GM21786 (cell line): Measurements from ENCODE around the gene ATG4C.

ENCODE experiments used
- ATAC-seq: cut with Tn5 transposase; IDR thresholded peaks from one replicate; pipeline ENCODE4 v1.9.1; 2021; ENCODE audit not compliant: unreplicated experiment

The ATG4C gene

DNA sequence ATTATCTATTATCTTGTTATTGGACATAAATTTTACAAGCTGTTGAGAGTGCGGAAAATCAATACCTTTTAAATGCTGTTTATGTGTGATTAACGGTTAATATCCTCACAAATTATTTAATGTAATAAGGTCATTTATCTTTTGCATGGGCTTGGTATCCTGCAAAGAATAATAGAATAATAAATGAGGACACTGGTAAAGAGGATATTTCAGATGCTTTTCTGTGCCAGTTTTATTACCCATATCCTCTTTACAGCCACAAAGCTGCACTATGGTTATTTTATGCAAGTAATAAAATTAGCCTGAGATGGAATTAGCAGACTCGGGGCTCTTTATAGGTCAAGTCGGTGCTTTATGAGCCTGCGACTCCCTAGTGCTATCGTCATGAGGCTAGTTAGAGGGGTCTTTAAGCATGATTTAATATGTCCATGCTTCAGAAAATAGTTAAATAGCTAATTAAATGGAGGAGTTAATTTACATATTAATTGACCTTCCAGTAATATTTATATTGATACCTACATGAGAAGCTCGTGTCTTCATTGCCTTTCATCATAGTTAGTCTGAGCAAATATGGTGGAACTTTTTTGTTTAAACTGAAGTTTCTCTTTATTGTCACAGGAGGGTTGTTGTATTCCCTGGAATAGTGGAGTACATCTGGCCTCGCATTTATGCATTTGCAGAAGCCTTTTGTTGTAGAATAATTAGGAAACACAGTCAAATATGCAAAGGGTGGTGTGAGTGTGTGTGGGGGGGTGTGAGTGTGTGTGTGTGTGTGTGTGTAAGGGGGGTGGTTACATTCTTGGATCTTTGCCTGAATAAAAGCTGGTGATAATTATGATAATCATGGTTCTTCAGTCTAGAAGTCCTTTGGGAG, 120.3 kb downstream of the ATG4C start:
- no peak for ATAC-seq

GRCh38 chr1:62904856-62905225, 120.9 kb downstream of the ATG4C start:
- no peak for ATAC-seq

GRCh38 chr1:62905309-62905708, 121.4 kb downstream of the ATG4C start:
- no peak for ATAC-seq

- no peak for ATAC-seq
These were observed 121.9 kb downstream of the ATG4C start for GRCh38 chr1:62905872-62906271.

GRCh38 chr1:62906428-62906886, 122.5 kb downstream of the ATG4C start:
- no peak for ATAC-seq

DNA sequence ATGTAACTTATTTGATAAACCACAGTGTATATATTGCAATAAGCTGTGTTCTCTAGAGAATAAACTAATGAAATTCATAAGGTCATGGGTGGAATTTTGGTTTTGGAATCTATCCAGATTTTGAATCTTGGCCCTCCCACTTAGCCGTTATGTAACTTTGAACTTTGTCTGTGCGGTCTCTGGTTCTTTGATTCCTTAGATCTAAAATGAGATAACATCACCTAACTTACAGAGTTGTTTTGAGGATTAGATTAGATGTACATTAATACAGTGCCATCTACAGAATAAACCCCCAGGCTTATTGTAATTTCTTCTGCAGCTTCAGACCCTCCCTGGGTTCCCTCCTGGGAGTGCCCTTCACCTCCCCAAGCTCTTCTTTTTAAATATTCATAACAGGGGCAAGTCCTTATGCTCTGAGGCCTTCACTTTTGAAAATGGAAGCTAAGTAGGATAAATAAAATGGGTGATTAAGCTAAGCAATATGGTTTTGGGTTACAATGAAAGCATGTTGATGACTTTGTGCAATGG, 124.3 kb downstream of the ATG4C start:
- no peak for ATAC-seq

- no peak for ATAC-seq
These were observed 128.2 kb downstream of the ATG4C start for GRCh38 chr1:62912028-62912638.
